Neural crest cell (in vitro differentiated cells): ENCODE measurements around the gene TLR7. TPM values are rescaled to one million over a fixed set of nuclear protein-coding genes. Genes with fewer than 3 reads are reported as not detected.

Experiments
- DNase-seq: peaks from one replicate; pipeline ENCODE4 v3.0.0; 2021; ENCODE audit warnings: low read depth, mixed read lengths, low spot score
- H3K27ac Mint-ChIP-seq: one replicate; pipeline ENCODE4 v1.8.0; 2021; ENCODE audit warnings: mild to moderate bottlenecking, mixed read lengths; ENCODE audit not compliant: unreplicated experiment
- H3K27me3 Mint-ChIP-seq: 2 replicates; pipeline ENCODE4 v1.8.0; 2021; ENCODE audit warnings: low read depth, mild to moderate bottlenecking, mixed read lengths
- H3K36me3 Mint-ChIP-seq: 2 replicates; pipeline ENCODE4 v1.8.0; 2021; ENCODE audit warnings: low read depth, mild to moderate bottlenecking, mixed read lengths
- H3K4me1 Mint-ChIP-seq: 2 replicates; pipeline ENCODE4 v1.8.0; 2021; ENCODE audit warnings: mixed read lengths
- H3K4me3 Mint-ChIP-seq: one replicate; pipeline ENCODE4 v1.8.0; 2021; ENCODE audit warnings: mild to moderate bottlenecking, mixed read lengths
- H3K9me3 Mint-ChIP-seq: 2 replicates; pipeline ENCODE4 v1.8.0; 2021; ENCODE audit warnings: mixed read lengths
- CTCF ChIP-seq: fragments of 200-600 bp; sonication (generic); conservative IDR thresholded peaks from 2 replicates; pipeline ENCODE4 v1.5.0; 2021; ENCODE audit warnings: antibody characterized with exemption, mild to moderate bottlenecking
- total RNA-seq: library from RNA; stranded (reverse); gene quantifications from 2 replicates; pipeline ENCODE4 v1.2.1, GENCODE V29; 2021

TLR7 gene
- total RNA-seq, 1 donor from 2014 or later, result not detected

DNA sequence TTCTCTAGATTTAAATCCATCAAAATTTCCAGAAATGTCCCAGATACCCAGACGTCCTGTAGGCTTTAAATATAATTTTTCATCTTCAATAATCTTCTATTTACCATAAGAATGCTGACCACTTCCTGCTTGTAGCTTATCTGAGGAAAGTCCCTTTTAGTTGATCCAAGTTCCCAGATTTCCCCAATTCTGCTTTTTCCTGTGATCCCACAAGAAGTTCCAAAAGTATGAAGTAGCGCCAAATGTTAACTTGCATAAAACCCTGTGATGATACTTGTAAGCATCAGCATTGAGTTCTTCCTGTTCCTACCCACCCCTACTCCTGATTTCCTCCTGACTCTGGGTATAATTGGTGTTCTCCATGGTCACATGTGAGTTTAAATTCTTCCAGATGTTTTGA is 29.0 kb downstream of the TLR7 start:
- H3K4me1 Mint-ChIP-seq, result peaks cover 4% of the 10 kb centered on the region
- H3K27me3 Mint-ChIP-seq, result no peaks in the 10 kb centered on the region
- TF ChIP-seq CTCF, result no peak
- H3K9me3 Mint-ChIP-seq, result peaks cover 9% of the 10 kb centered on the region
- H3K27ac Mint-ChIP-seq, result no peak overlapping the region
- no peak overlapping the region for H3K4me3 Mint-ChIP-seq
- DNase-seq, result no peak
- no peaks in the 10 kb centered on the region for H3K36me3 Mint-ChIP-seq

DNA sequence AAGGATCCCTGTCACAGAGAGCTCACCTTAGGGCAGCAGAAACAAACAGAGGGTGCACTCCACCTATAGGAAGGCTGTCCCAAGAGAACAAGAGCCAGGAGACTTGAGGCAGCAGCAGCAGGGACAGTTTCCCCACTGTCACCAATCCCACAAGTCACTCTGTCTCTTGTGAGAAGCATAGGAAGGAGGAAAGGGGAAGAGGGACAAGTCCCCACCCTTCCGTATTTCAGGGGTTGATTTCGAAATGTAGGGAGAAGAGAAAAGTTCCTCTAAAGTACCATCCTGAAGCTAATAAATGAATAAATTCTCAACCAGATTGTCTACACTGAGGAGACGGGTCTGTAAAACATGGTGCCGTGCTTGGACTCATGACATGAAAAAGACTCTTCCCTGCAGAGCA is 30.1 kb downstream of the TLR7 start:
- Mint-ChIP-seq H3K27me3 (no peaks in the 10 kb centered on the region), H3K4me3 (no peak overlapping the region), H3K4me1 (peaks cover 4% of the 10 kb centered on the region), H3K27ac (no peak overlapping the region), H3K9me3 (peaks cover 9% of the 10 kb centered on the region), H3K36me3 (no peaks in the 10 kb centered on the region)
- TF ChIP-seq CTCF, result no peak
- DNase-seq, result no peak

DNA sequence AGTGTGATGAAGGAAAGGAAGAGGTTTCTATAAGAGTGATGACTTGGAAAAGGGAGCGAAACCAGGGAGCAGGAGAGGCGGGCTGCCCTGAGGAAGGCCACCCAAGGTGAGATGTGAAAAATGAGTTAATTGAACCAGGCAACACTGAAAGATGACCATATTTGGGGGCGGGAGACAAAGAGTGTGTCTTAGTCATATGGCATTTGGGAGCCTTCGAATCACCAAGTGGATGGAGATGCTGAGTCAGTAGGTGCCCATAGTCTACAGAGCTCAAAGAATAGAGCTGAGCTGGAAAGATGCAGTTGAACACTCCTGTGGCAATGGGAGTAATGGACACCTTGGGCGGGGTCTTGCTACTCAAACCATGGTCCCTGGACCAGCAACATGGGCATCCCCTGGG is 31.2 kb downstream of the TLR7 start:
- H3K27me3 Mint-ChIP-seq, result no peaks in the 10 kb centered on the region
- no peak for DNase-seq
- H3K9me3 Mint-ChIP-seq, result peaks cover 5% of the 10 kb centered on the region
- H3K4me3 Mint-ChIP-seq, result no peak overlapping the region
- no peak for TF ChIP-seq CTCF
- H3K27ac Mint-ChIP-seq, result no peak overlapping the region
- peaks cover 4% of the 10 kb centered on the region for H3K4me1 Mint-ChIP-seq
- H3K36me3 Mint-ChIP-seq, result no peaks in the 10 kb centered on the region

- Mint-ChIP-seq H3K9me3 (peaks cover 5% of the 10 kb centered on the region), H3K36me3 (no peaks in the 10 kb centered on the region), H3K4me3 (no peak overlapping the region), H3K4me1 (no peaks in the 10 kb centered on the region), H3K27ac (no peak overlapping the region), H3K27me3 (no peaks in the 10 kb centered on the region)
- DNase-seq, result no peak
- TF ChIP-seq CTCF, result no peak
These were observed 32.6 kb downstream of the TLR7 start for GRCh38 chrX:12899506-12899905.

DNA sequence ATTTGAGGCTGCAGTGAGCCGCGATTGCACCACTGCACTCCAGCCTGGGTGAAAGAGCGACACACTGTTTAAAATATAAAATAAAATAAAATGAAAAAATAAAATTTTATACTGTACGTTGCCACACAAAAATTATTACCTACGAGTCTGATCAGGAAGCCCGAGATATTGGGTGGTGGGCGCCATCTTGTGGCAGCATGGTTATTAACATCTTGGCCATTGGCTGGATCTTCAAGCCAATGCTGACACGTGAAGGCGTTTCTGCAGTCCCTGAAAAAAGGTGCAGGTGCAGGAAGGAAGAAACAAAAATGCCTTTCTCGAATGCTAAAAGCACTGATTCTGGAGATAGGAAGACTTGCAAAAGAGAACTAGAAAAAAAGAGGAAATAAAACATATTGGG is 34.6 kb downstream of the TLR7 start:
- no peaks in the 10 kb centered on the region for H3K36me3 Mint-ChIP-seq
- no peaks in the 10 kb centered on the region for H3K27me3 Mint-ChIP-seq
- no peak overlapping the region for H3K4me3 Mint-ChIP-seq
- H3K9me3 Mint-ChIP-seq, result peaks cover 5% of the 10 kb centered on the region
- TF ChIP-seq CTCF, result peak; percentile 76
- peak; percentile 59 for DNase-seq
- H3K4me1 Mint-ChIP-seq, result no peaks in the 10 kb centered on the region
- H3K27ac Mint-ChIP-seq, result no peak overlapping the region

- Mint-ChIP-seq H3K9me3 (no peaks in the 10 kb centered on the region), H3K27me3 (no peaks in the 10 kb centered on the region), H3K4me1 (no peaks in the 10 kb centered on the region), H3K36me3 (no peaks in the 10 kb centered on the region), H3K4me3 (no peak overlapping the region), H3K27ac (no peak overlapping the region)
- TF ChIP-seq CTCF, result no peak
- DNase-seq, result no peak
These were observed 36.8 kb downstream of the TLR7 start for GRCh38 chrX:12903646-12904045.
